Measurements from ENCODE around the gene C6orf136. TPM values are rescaled to one million over a fixed set of nuclear protein-coding genes. Genes with fewer than 3 reads are reported as not detected.
A peak's percentile ranks its signal among the peaks of the same experiment; 100 is the strongest.

C6orf136 gene
- total and polyA plus RNA-seq, 9 of the 15 experiments (the other 6 are each of a cell fraction or from before 2014, with no cell fraction given), result 14.1 to 63.1 (median 18.4) TPM

GRCh38 chr6:30670760-30671527 lies 24.0 kb downstream of the C6orf136 start (continued):
- TF ChIP-seq BDP1 (IDR thresholded peaks at IDR 0.05; ENCODE audit: insufficient read depth, insufficient read length) (no peak), RBM17 (IDR thresholded peaks at IDR 0.05; ENCODE audit: borderline replicate concordance, low read depth, low read length) (no peak), ZNF384 (IDR thresholded peaks at IDR 0.05; ENCODE audit: low read depth, low read length) (no peak), NFIC (IDR thresholded peaks at IDR 0.05) (0 out of 2 replicates have a peak, but pooled peaks have one; percentile 7), NRF1 (conservative IDR thresholded peaks at IDR 0.05 in 1 of 2, IDR thresholded peaks at IDR 0.05 in 1 of 2) (no peak), JUN (IDR thresholded peaks at IDR 0.05; ENCODE audit: borderline replicate concordance, low read depth, low read length) (no peak), JUN (CRISPR knock-in tag; IDR thresholded peaks at IDR 0.05; ENCODE audit: borderline replicate concordance) (no peak), DLX4 (CRISPR knock-in tag; IDR thresholded peaks at IDR 0.05) (no peak), RBM15 (IDR thresholded peaks at IDR 0.05; ENCODE audit: insufficient read depth, low read length) (no peak), ARID2 (IDR thresholded peaks at IDR 0.05) (no peak), HNRNPL (IDR thresholded peaks at IDR 0.05; ENCODE audit: low read depth, low read length) (no peak), ZNF511 (CRISPR knock-in tag; IDR thresholded peaks at IDR 0.05) (no peak), ZNF146 (CRISPR knock-in tag; IDR thresholded peaks at IDR 0.05; ENCODE audit: unreplicated experiment) (no peak), ZNF57 (CRISPR knock-in tag; IDR thresholded peaks at IDR 0.05) (no peak), RAD21 (CRISPR knock-in tag; conservative IDR thresholded peaks at IDR 0.05 in 1 of 2, IDR thresholded peaks at IDR 0.05 in 1 of 2) (peak in 1 of 2 experiments; percentile 16; a peak in 2 of 4 replicates)

Data from K562 (cell line).